ENCODE measurements around the gene TCEANC.

- TF ChIP-seq EZH2 (IDR thresholded peaks at IDR 0.05; ENCODE audit: insufficient read depth, poor library complexity, severe bottlenecking), result no peak
- TF ChIP-seq EZH2phosphoT487 (IDR thresholded peaks at IDR 0.05; ENCODE audit: insufficient read depth, low read depth), result no peak
These were observed 34.3 kb downstream of the TCEANC start for GRCh38 chrX:13687203-13687602.

All from GM23248 (cell line).